ENCODE results near the gene GMPR2.
A peak's percentile ranks its signal among the peaks of the same experiment; 100 is the strongest.
"Not testable (repeated sequence)": the region's sequence is repeated elsewhere in the genome, so short reads cannot be mapped to it uniquely, and the experiment has no call there.

Gene GMPR2

DNA sequence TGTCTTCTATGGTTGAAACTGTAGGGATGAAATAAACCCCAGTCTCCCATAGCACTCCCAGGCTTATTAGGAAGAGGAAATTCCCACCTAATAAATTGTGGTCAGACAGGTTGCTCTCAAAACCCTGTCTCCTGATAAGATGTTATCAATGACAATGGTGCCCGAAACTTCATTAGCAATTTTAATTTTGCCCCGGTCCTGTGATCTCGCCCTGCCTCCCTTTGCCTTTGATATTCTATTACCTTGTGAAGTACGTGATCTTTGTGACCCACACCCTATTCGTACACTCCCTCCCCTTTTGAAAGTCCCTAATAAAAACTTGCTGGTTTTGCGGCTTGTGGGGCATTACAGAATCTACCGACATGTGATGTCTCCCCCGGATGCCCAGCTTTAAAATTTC lies 30.2 kb upstream of the GMPR2 start:
- DNase-seq (ENCODE audit: low spot score): not testable (repeated sequence)

- not testable (repeated sequence) for DNase-seq (ENCODE audit: low spot score)
Observed at GRCh38 chr14:24203249-24203886, 29.4 kb upstream of the GMPR2 start.

DNA sequence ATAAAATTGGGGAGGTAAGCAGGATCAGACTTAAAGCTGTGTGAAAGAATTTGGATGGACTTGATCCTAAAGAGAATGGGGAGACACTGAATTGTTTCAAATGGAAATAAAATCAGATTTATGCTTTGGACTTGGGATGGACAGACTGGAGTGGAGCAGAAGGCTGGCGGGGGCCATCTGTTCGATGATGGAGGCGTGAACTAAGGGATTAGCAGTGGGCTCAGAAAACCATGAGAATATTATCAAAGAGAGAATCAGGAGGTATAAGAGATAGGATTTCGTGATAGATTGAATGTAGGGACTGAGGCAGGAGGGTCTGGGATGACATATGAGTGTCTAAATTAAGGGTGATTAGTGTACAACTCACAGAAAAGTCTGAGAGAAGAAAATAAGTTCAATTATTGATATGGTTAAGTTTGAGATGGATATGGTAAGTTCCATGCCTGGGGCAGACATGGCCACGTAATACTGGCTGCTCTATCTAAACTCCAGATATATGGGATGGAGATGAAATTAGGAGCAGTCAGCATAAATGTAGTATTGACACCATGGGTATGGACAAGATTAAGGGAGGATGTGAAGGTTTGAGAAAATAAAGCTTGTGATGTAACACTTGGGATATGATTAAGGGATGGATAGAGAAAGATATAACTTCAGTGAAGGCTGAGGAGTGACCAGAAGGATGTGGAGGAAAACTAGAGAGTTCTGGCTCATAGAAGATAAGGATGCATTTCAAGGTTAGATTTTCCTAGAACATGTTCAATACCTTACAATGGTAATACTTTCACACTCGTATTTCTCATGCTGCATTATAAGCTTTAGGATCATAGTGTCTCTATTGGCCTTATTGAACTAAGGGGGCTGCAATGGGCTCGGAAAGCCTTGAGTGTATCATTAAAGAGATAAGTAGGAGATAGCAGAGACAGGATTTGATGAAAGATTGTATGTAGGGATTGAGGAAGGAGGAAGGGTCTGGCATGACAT lies 28.3 kb upstream of the GMPR2 start:
- no peak for DNase-seq (ENCODE audit: low spot score)

- DNase-seq (ENCODE audit: low spot score): no peak
Observed at GRCh38 chr14:24206260-24207103, 26.2 kb upstream of the GMPR2 start.

DNA sequence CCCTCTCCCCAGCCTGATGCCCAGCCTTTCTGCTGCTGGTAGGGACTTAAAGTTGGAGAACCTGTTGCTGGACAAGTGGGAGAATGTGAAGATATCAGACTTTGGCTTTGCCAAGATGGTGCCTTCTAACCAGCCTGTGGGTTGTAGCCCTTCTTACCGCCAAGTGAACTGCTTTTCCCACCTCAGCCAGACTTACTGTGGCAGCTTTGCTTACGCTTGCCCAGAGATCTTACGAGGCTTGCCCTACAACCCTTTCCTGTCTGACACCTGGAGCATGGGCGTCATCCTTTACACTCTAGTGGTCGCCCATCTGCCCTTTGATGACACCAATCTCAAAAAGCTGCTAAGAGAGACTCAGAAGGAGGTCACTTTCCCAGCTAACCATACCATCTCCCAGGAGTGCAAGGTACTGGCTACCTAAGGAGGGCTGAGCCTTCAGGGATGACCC lies 25.6 kb upstream of the GMPR2 start:
- DNase-seq (ENCODE audit: low spot score): no peak

DNA sequence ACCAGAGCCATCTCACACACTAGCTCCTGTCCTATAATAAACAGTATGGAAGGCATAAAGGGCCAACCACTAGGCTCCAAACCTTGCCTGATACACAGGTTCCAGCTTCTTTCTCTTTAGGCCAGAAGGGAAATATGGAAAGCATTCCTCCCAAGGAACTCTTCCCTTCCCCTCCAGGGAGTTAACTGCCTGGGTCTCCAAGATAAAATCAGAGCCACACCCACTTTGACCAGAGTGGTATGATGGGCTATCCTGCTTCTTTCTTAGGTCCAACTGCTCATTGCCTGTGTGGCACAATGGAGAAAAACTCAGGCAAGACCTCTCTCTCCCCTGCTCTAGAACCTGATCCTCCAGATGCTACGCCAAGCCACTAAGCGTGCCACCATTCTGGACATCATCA lies 25.1 kb upstream of the GMPR2 start:
- no peak for DNase-seq (ENCODE audit: low spot score)

DNA sequence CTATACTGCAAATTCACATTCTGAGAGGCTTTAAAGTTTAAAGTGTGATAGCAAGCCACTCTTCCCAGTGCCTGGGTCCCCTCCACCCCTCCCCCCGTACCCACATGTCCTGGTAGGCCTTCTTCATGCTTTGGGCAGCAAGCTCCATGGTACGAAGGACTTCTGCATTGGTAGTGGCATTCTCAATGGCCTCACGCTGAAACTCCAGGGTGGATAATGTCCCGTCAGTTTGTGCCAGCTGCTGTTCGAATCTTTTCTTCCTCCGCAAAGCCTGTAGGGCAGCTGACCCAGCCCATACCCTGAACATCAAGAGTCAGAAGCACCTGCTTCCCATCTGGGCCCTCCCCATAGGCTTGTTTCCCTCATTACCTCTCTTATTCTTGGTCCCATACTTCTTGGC lies 21.4 kb upstream of the GMPR2 start:
- no peak for DNase-seq (ENCODE audit: low spot score)

- DNase-seq (ENCODE audit: low spot score): peak; percentile 98
Observed at GRCh38 chr14:24212924-24213865, 19.5 kb upstream of the GMPR2 start, which contains the start of gene CHMP4A. TSS of gene CHMP4A (minus strand) at chr14:24213488. CDS start at chr14:24213439, 49 bp downstream.

DNA sequence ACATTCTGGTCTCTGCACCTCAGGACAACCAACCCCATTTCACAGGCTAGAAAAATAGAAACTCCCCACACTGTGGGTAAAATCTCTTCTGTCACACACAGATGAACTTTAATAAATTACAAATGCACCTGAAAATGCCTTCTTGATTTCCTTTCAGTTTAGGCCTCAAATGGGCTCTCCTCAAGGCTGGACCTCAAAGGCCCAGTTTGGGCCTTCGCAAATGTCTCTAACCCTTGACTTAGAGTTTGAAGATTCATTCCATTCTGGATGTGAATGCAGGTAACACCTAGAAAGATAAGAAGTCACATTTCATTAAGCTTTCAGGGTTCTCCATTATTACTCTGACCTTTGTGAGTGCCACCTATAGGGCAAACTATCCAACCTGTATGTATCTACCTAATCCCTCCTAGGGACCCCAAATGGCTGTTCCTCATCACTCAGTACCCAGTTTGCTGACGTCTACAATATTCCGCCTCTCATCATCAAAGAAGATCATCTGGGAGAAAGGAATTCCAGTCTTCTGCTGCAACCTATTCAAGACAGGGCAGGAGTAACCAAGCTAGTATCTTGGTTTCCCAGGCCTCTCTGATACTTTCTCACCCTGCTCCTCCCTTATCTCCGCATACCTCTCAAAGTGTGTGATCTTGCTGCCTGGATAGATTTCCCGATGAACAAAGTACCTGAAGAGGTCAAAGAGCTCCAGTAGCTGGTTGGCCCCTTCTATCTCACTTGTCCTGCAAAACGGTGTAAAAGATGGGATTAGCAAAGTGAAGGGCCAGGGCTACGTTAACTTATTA lies 18.7 kb upstream of the GMPR2 start:
- DNase-seq (ENCODE audit: low spot score): no peak

DNA sequence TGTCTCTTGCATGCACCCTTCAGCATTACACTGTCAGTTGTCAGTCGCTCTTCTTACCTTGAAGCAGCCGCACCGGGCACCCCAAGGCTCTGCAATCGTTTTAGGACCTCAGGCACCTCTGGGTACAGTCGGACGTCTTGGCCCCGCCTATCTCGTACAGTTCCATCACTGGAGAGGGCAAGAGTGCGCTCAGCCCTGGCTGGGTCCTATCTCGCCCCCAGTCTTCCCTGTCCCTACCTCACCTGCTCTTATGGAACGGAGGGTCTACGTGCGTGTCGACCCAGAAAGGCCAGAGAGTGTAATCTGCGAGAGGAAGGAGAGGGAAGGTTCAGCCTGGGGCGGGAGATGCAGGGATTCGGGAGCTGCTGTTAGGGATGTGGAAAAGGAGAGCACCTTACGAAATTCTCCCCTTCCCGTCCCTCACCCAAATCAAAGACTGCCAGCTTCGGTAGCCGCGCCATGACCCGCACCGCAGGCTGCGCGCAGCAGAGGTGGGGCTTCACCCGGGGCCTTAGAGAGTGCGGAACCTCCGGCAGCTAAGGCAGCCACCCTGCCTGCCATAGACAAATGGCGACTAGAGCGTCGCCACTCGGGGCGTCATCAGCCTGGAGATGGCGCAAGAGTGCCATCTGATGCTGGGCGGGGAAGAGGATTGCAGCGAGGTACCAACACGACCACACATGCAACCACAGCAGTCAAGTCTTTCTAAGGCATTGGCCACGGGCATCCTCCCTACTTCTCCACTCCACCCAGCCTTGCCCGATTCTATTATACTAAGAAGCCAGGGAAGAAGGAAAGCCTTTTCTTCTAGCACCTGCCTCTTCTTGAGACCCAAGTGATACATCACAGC lies 17.0 kb upstream of the GMPR2 start, which contains the start of gene MDP1:
Gene MDP1 (minus strand): TSS at position 572 of the 850 bp plus-strand sequence. CDS start 111 bp downstream, at position 461.
- DNase-seq (ENCODE audit: low spot score): peak; percentile 83

DNA sequence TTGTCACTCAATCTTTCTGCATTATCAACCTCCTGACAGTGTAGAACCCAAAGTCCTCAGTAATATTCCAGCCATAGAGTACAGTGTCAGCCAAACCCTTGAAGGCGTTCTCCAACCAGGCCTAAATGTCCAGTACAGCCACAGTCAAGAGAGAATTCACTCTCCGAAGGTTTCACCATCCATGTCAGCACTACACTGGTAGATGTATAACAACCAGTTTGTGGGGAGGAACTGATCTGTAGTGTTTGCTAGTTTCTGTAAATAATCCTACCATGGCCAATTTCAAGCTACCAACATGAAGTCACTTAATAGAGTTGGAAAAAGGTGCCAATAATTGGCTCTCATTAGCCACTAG lies 16.4 kb upstream of the GMPR2 start:
- no peak for DNase-seq (ENCODE audit: low spot score)

DNA sequence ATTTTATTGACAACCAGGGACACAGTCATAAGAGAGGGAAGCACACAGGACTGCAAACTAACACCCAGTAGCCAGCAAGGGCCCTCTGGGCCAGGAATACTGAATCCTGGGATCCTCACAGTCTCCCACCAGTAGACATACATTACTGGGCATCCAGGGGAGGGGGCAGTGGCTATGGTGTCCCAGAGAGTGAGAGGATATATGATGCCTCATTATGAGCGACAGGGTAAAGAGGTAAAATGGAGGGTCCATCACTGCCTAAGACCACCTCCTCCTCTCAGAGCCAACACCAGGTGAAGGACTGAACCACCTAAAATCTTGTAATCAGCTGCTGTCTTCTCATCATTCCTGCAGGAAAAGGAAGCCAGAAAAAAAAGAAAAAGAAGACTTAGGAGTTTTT lies 15.9 kb upstream of the GMPR2 start:
- not testable (repeated sequence) for DNase-seq (ENCODE audit: low spot score)

DNA sequence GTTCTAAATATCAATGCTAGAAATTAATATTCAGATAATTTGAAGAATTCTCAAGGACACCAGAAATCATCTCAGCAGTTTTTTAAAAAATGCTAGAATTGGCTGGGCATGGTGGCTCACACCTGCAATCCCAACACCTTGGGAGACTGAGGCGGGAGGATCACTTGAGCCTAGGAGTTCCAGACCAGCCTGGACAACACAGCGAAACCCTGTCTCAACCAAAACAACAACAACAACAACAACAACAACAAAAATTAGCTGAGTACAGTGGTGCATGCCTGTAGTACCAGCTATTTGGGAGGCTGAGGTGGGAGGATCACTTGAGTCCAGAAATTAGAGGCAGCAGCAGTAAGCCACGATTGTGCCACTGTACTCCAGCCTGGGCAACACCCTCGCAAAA lies 13.6 kb upstream of the GMPR2 start:
- no peak for DNase-seq (ENCODE audit: low spot score)

DNA sequence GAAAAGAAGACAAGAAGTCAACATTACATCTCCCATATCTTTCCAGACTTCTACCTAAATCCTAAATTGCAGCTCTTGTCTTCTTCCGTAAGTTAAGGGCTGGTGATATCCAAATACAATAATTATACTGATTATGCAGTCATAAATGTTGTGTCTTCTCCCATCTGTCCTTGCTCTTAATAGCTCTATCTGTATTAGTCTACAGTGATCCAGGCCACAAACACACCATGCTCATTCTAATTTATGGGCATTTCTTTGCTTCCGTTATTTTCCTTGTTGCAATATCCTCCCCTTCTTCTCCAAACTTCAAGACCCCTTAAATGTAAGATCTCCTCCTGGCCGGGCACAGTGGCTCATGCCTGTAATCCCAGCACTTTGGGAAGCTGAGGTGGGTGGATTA lies 13.2 kb upstream of the GMPR2 start:
- no peak for DNase-seq (ENCODE audit: low spot score)

DNA sequence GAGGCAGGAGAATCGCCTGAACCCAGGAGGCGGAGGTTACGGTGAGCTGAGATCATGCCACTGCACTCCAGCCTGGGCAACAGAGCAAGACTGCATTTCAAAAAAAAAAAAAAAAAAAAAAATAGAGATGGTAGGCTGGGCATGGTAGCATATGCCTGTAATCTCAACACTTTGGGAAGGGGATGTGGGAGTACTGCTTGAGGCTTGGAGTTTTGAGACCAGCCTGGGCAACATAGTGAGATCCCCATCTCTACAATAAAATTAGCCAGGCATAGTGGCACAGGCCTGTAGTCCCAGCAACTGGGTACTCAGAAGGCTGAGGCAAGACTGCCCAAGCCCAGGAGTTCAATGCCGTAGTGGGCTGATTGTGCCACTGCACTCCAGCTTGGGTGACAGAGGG lies 9.7 kb upstream of the GMPR2 start:
- not testable (repeated sequence) for DNase-seq (ENCODE audit: low spot score)

GRCh38 chr14:24224618-24225071 lies 8.1 kb upstream of the GMPR2 start:
- no peak for DNase-seq (ENCODE audit: low spot score)

DNA sequence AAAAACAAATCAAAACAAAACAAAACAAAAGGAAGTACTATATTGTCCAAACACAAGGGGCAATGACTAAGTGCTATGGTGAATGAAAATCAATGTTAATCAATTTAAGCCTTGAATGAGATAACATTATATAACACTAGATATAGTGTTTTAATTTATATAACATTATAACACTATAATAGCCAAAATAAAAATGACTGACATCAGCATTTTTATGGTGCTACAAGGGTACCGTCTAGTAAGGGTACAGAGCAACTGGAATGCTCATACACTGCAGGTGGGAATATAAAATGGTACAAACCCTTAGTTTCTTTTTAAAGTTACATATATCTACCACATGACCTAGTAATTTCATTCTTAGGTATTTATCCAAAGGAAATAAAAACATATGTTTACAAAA lies 6.3 kb upstream of the GMPR2 start:
- DNase-seq (ENCODE audit: low spot score): no peak

- no peak for DNase-seq (ENCODE audit: low spot score)
Observed at GRCh38 chr14:24228902-24229301, 3.8 kb upstream of the GMPR2 start.

All from LoVo (cell line).